ENCODE data around the gene PDLIM7.

The PDLIM7 gene

DNA sequence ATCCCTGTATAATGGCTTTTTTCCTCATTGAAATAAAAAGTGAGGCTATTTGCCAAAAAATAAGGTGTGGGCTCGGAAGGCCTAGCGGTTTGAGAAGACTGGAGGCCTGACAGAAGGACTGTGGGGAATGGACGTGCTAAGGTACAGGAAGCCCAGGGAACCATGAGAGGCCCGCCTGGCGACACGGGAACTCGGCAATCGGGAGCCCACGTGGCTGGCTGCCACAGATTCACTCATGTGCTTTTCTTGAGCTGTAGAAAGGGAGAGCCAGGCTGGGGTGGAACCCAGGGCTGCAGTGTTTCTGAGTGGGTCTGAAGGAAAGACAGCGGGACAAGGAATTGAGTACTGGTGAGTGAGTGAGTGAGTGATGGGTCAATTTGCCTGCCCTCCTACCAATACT is 31.2 kb upstream of the PDLIM7 start:
- H3K9me3 ChIP-seq (replicated peaks; ENCODE audit: insufficient read depth, low read length) = no peaks in the 10 kb centered on the region
- peaks cover 5% of the 10 kb centered on the region; the same call in 1 of the 2 replicates for H3K79me2 ChIP-seq (ENCODE audit: low read length)
- TF ChIP-seq EZH2 (optimal IDR thresholded peaks at IDR 0.05; ENCODE audit: low read depth, low read length) (no peak), EZH2phosphoT487 (IDR thresholded peaks at IDR 0.05; ENCODE audit: low read length) (no peak)
- TF ChIP-seq, protein P1, sequence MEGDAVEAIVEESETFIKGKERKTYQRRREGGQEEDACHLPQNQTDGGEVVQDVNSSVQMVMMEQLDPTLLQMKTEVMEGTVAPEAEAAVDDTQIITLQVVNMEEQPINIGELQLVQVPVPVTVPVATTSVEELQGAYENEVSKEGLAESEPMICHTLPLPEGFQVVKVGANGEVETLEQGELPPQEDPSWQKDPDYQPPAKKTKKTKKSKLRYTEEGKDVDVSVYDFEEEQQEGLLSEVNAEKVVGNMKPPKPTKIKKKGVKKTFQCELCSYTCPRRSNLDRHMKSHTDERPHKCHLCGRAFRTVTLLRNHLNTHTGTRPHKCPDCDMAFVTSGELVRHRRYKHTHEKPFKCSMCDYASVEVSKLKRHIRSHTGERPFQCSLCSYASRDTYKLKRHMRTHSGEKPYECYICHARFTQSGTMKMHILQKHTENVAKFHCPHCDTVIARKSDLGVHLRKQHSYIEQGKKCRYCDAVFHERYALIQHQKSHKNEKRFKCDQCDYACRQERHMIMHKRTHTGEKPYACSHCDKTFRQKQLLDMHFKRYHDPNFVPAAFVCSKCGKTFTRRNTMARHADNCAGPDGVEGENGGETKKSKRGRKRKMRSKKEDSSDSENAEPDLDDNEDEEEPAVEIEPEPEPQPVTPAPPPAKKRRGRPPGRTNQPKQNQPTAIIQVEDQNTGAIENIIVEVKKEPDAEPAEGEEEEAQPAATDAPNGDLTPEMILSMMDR (IDR thresholded peaks at IDR 0.05; ENCODE audit: low read length) = no peak
- H3K4me1 ChIP-seq (ENCODE audit: low read length) = no peaks in the 10 kb centered on the region
- H3K4me2 ChIP-seq (ENCODE audit: low read depth, low read length) = no peak overlapping the region
- DNase-seq = no peak
- H3F3A ChIP-seq (ENCODE audit: insufficient read depth, low read length) = no peaks in the 10 kb centered on the region
- H3K27me3 ChIP-seq (replicated peaks; ENCODE audit: insufficient read depth, low read length) = no peaks in the 10 kb centered on the region
- H4K20me1 ChIP-seq (ENCODE audit: insufficient read depth, low read length) = no peaks in the 10 kb centered on the region
- no peak overlapping the region for H2AFZ ChIP-seq (ENCODE audit: low read length)
- no peaks in the 10 kb centered on the region for H3K9me2 ChIP-seq (replicated peaks; ENCODE audit: insufficient read depth, low read length)
- H3K36me3 ChIP-seq (replicated peaks; ENCODE audit: insufficient read depth, low read length) = no peaks in the 10 kb centered on the region
- H3K27ac ChIP-seq (ENCODE audit: low read length) = no peak overlapping the region
- no peak overlapping the region for H3K9ac ChIP-seq (ENCODE audit: low read length)
- no peak overlapping the region for H3K4me3 ChIP-seq (ENCODE audit: low read length)

DNA sequence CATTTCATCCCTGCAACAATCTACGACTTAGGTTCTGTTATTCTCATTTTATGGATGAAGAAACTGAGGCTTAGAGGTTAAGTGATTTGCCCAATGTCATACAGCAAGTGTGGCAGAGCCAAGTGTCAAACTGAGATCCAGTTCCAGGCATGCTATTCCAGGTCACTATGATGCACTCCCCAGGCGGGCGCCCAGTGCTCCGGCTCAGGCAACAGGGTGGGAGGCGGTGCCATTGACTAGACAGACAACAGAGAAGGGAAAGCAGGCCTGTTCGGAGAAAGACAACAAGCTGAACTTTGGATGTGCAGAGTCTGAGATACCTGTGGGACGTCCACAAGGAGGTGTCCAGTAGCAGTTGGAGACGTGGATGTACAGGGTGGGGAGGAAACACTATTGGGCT is 30.2 kb upstream of the PDLIM7 start:
- H4K20me1 ChIP-seq (ENCODE audit: insufficient read depth, low read length) = no peaks in the 10 kb centered on the region
- DNase-seq = no peak
- H3K27ac ChIP-seq (ENCODE audit: low read length) = no peak overlapping the region

GRCh38 chr5:177526791-177527190 is 29.4 kb upstream of the PDLIM7 start:
- no peaks in the 10 kb centered on the region for H3K9me3 ChIP-seq (replicated peaks; ENCODE audit: insufficient read depth, low read length)

More for the DNA sequence above, 30.2 kb upstream of the PDLIM7 start:
- TF ChIP-seq, protein P1 (IDR thresholded peaks at IDR 0.05; ENCODE audit: low read length) = no peak
- no peak overlapping the region for H2AFZ ChIP-seq (ENCODE audit: low read length)
- H3K4me1 ChIP-seq (ENCODE audit: low read length) = no peaks in the 10 kb centered on the region
- no peaks in the 10 kb centered on the region for H3K36me3 ChIP-seq (replicated peaks; ENCODE audit: insufficient read depth, low read length)
- H3F3A ChIP-seq (ENCODE audit: insufficient read depth, low read length) = no peaks in the 10 kb centered on the region
- H3K9me3 ChIP-seq (replicated peaks; ENCODE audit: insufficient read depth, low read length) = no peaks in the 10 kb centered on the region
- no peak overlapping the region for H3K4me3 ChIP-seq (ENCODE audit: low read length)
- H3K79me2 ChIP-seq (ENCODE audit: low read length) = 0 out of 2 replicates have a peak, but pooled peaks cover 5% of the 10 kb centered on the region
- H3K9ac ChIP-seq (ENCODE audit: low read length) = no peak overlapping the region
- no peaks in the 10 kb centered on the region for H3K27me3 ChIP-seq (replicated peaks; ENCODE audit: insufficient read depth, low read length)
- H3K4me2 ChIP-seq (ENCODE audit: low read depth, low read length) = no peak overlapping the region
- H3K9me2 ChIP-seq (replicated peaks; ENCODE audit: insufficient read depth, low read length) = no peaks in the 10 kb centered on the region

More at GRCh38 chr5:177526791-177527190, 29.4 kb upstream of the PDLIM7 start:
- H3K27me3 ChIP-seq (replicated peaks; ENCODE audit: insufficient read depth, low read length) = no peaks in the 10 kb centered on the region
- no peak overlapping the region for H3K9ac ChIP-seq (ENCODE audit: low read length)
- TF ChIP-seq EZH2phosphoT487 (IDR thresholded peaks at IDR 0.05; ENCODE audit: low read length) (no peak), EZH2 (optimal IDR thresholded peaks at IDR 0.05; ENCODE audit: low read depth, low read length) (no peak)
- TF ChIP-seq, protein P1 (IDR thresholded peaks at IDR 0.05; ENCODE audit: low read length) = no peak
- no peaks in the 10 kb centered on the region for H3K9me2 ChIP-seq (replicated peaks; ENCODE audit: insufficient read depth, low read length)
- H3K27ac ChIP-seq (ENCODE audit: low read length) = no peak overlapping the region
- no peak overlapping the region for H3K4me2 ChIP-seq (ENCODE audit: low read depth, low read length)
- H3K36me3 ChIP-seq (replicated peaks; ENCODE audit: insufficient read depth, low read length) = no peaks in the 10 kb centered on the region
- H3K79me2 ChIP-seq (ENCODE audit: low read length) = 0 out of 2 replicates have a peak, but pooled peaks cover 5% of the 10 kb centered on the region
- no peak overlapping the region for H2AFZ ChIP-seq (ENCODE audit: low read length)
- DNase-seq = no peak
- H3K4me1 ChIP-seq (ENCODE audit: low read length) = no peaks in the 10 kb centered on the region
- no peaks in the 10 kb centered on the region for H3F3A ChIP-seq (ENCODE audit: insufficient read depth, low read length)
- no peak overlapping the region for H3K4me3 ChIP-seq (ENCODE audit: low read length)
- H4K20me1 ChIP-seq (ENCODE audit: insufficient read depth, low read length) = no peaks in the 10 kb centered on the region

Measured in MM.1S (cell line).